HG03354 (cell line): ENCODE measurements around the gene MBIP.
A peak's percentile ranks its signal among the peaks of the same experiment; 100 is the strongest.
"Not testable (repeated sequence)": the region's sequence is repeated elsewhere in the genome, so short reads cannot be mapped to it uniquely, and the experiment has no call there.

ENCODE experiments used
- ATAC-seq: cut with Tn5 transposase; IDR thresholded peaks from one replicate; pipeline ENCODE4 v1.9.1; 2021; ENCODE audit warnings: mild to moderate bottlenecking; ENCODE audit not compliant: unreplicated experiment, poor library complexity, severe bottlenecking

The MBIP gene

GRCh38 chr14:36320200-36320896, at the start of gene MBIP:
TSS of gene MBIP (minus strand) at chr14:36320637. CDS start at chr14:36320588, 49 bp downstream.
- peak; percentile 98 for ATAC-seq

GRCh38 chr14:36367985-36368774, 47.7 kb upstream of the MBIP start:
- no peak for ATAC-seq

- no peak for ATAC-seq
Measured at GRCh38 chr14:36365766-36366165, 45.3 kb upstream of the MBIP start.

- no peak for ATAC-seq
Measured at GRCh38 chr14:36363704-36364103, 43.3 kb upstream of the MBIP start.

GRCh38 chr14:36362648-36363047, 42.2 kb upstream of the MBIP start:
- no peak for ATAC-seq

- ATAC-seq = no peak
Measured at GRCh38 chr14:36361210-36361853, 40.9 kb upstream of the MBIP start.

- no peak for ATAC-seq
Measured at GRCh38 chr14:36356862-36357261, 36.4 kb upstream of the MBIP start.

GRCh38 chr14:36346052-36346451, 25.6 kb upstream of the MBIP start:
- ATAC-seq = no peak

GRCh38 chr14:36344211-36344610, 23.8 kb upstream of the MBIP start:
- no peak for ATAC-seq

GRCh38 chr14:36341811-36342210, 21.4 kb upstream of the MBIP start:
- not testable (repeated sequence) for ATAC-seq

GRCh38 chr14:36340276-36340890, 19.9 kb upstream of the MBIP start:
- no peak for ATAC-seq

GRCh38 chr14:36339816-36340215, 19.4 kb upstream of the MBIP start:
- no peak for ATAC-seq

- no peak for ATAC-seq
Measured at GRCh38 chr14:36333119-36333518, 12.7 kb upstream of the MBIP start.

GRCh38 chr14:36327573-36327972, 7.1 kb upstream of the MBIP start:
- not testable (repeated sequence) for ATAC-seq

- ATAC-seq = no peak
Measured at GRCh38 chr14:36325853-36326252, 5.4 kb upstream of the MBIP start.

- no peak for ATAC-seq
Measured at GRCh38 chr14:36324897-36325296, 4.5 kb upstream of the MBIP start.

GRCh38 chr14:36320897-36321381, 502 bp upstream of the MBIP start:
- peak; percentile 16 for ATAC-seq

- ATAC-seq = no peak
Measured at GRCh38 chr14:36319899-36320199, 588 bp downstream of the MBIP start.

GRCh38 chr14:36317650-36318049, 2.8 kb downstream of the MBIP start:
- ATAC-seq = no peak

GRCh38 chr14:36316131-36316530, 4.3 kb downstream of the MBIP start:
- ATAC-seq = no peak
